HL-60/S4 (cell line): ENCODE measurements around the gene HAND2.

Experiments
- in situ Hi-C: fragments of 300-500 bp; cut with MboI; formaldehyde crosslinking; loops from 2 replicates; pipeline ENCODE4 v1.14.3; 2022; ENCODE audit warnings: low sequenced_read_pairs

Gene HAND2

DNA sequence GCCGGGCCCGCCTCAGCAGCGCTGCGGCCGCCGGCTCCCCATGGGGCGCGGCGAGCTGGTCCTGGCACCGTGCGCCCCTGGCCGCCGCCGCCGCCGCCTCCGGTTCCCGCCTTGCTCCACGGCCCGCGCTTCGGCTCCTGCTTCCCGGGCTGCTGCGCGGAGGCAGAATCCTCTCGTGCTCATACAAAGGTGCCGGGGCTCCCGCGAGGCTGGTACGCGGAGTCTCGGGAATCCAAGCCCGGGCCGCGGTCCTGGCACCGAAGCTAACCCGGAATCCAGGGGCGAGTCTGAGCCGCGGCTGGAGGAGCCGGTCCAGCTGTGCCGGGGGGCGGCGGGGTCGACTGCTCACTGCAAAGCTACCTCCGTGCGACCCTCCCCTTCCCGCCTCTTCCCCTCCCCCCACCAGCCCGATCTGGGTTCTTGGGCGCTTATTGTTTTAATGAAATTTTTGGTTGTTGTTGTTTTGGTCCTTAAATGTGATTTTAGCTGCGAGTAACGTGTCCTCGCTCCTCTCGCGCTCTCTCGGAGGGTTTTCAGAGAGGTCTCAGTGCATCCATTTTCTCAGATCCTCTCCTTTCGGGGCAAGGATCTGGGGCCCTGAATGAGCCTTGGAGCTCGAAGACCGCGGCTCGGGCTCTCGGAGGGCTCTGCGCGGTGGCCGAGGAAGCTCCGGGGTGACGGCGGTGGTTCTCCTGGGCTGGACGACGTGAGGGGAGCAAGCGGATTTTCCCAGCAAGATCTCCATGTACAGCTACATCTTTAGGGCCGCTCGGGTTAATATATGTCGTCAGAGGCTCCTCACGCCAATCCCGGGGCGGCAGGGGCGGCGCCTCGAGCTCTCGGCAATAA, at the start of gene HAND2:
Gene HAND2, minus strand, starts transcription at position 753 of the 849 bp plus-strand sequence. CDS start 940 bp downstream, outside the sequence.
- in situ Hi-C loops: no loop called here

DNA sequence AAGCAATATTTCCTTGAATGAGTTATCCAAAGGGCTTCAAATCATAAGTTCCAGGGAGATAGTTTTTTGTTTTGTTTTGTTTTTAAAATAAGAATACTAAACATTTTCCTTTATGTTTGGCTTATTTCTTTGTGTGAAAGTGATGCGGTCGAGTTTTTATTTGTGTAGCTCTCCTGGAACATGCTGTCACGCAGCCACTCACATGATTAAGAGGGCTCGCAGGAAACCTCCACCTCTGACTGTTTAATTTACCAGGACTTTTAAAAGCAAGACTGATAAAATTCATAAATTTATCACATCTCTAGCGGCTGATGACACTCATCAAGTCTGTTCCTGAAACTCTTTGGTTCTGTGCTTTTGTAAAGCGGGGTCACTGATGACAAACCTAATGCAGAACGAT, 48.9 kb upstream of the HAND2 start:
- in situ Hi-C loops: no loop called here

DNA sequence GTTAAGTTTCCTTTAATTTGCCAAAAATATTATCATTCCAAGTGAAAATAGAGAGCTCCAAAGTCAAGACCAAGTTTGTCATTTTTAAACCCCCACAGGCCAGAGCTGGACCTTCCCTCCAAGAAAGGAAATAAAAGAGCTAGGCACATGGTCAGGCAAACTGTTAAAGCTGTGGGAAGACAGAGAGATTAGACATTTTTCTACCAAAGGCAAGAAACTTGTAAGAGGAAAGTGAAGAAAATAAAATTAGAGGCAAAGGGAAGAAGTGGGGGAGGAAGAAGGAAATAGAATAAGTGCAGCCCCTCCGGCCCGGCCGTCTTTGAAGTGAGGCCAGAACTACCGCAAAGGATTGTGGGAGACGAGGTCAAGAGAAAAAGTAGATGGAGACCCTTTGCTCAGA, 47.9 kb upstream of the HAND2 start:
- in situ Hi-C loops: no loop called here

DNA sequence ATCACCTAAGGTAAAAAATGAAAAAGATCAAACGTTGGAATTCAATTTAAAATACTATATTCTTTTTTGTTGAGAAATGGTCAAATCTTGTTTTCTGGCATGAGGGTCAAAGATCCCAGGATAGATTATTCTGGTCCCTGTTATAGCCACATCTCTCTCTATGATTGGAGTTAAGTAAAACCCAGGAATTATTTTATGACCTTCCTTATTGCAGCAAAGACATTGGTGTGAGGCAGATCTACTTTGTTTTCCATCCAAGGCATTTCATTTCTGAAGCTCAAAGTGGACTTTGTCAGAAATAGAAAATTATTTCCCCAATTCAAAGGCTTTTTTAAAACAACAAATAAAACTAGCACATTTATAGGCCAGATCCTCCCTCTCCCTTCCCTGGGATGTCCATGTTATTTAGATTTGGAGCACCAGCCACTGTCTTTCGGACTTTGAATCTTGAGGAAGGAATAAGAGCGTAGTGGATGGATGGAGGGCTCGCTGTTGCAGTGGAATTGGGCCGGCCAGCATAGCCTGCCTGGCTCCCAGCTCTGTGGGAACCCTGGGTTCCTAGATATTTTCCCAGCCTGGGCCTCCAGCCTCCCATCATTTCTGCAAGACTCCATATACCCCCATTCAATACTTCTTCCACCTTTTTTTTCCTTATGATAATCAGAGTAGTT, 45.6 kb upstream of the HAND2 start:
- in situ Hi-C loops: no loop called here

DNA sequence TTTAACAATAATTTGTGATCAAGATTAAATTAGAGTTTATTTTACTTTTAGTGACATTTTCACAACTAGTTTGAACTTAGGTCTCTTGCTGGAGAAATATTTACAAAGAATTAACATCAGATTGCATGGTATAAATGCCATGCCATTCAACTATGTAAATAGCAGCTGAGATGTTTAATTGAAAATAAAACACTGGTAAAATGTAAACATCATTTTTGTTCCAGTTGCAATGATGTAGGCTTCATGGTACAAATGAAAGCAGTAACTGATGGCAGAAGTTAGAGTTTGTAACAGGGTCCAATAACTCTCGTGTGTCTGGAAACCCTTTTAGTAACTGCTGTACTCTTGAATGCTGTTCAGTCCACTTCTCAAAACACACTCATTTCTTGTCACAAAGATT, 43.7 kb upstream of the HAND2 start:
- in situ Hi-C loops: no loop called here

DNA sequence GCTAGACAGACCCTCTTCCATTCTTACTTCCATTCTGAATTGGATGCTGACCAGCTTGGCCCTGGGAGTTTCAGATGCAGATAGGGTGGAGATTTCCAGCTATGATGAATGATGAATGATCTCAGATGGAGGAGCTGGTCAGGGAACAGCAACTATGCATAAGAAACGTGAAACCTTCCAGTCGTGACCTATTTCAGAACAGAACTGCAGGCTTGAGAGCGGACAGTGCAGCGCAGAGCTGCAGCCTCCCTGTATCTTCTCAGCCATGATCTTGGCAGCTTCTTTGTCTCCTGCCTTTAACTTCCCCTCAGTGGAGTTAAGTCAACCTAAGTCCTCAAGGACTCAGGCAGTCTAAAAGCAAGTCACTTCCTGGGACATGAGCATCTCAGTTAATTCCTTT, 43.3 kb upstream of the HAND2 start:
- in situ Hi-C loops: no loop called here

DNA sequence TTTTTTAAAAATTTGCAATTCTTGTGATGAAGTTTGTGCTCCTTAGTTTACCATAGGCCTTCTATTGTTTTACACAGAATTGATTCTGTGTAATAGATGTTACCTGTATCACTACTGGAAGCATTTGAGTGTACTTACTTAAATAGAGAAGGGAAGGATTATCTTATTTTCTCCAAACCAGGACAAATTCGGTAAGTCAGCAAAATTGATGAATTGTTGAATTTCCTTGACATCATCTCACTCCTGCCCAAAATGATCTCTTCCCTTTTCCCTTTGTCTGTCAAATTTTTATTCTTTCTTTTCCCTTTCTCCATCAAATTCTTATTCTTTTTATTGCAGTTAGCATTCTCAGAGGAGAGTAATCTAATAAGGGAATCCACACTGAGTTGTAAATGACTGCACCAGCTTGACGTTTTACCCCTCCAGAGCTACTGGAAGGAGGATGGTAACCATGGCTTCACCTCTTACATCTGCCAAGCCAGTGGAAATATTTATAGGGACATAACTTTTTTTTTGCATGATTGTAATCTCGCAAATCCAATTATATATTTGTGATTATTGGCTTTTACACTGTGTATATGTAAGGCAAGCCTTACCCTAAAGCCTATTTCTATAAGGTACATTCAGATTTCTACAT, 42.6 kb upstream of the HAND2 start:
- in situ Hi-C loops: no loop called here

DNA sequence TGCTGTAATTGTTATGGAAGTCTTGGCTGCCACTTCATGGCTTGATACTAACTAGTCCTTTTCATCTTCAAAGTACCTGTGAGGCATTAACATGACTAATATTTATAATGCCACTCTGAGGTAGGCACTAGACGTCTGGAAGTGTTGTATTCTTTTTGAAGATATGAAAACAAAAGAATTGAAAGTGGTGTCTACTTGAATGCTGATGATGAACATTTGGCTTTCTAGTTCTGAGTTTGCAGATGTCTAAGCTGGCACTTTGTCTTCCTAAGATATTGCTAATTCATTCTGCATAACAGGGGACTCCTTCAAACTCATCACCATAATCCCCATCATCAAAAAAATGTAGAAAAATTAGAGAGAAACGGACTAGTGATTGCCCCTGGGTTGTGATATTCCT, 41.6 kb upstream of the HAND2 start:
- in situ Hi-C loops: no loop called here

DNA sequence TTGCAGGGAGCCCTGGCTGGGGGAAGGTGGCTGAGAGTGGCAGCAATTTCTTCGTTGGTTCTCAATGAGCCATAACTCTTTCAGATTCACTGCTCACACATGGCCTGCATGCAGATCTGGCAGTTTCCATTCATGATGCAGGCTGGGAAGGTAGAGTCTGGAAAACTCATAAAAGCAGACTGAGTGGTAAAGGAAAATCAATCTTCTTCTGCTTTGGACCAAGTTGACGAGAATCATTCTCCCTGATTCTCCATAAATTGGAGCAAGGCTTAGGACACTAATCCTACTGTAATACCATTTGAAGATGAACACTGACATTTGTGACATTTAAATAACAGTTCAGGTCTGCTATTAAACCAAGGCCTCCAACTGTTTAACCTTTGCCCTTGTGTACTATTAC, 35.3 kb upstream of the HAND2 start:
- in situ Hi-C loops: no loop called here

DNA sequence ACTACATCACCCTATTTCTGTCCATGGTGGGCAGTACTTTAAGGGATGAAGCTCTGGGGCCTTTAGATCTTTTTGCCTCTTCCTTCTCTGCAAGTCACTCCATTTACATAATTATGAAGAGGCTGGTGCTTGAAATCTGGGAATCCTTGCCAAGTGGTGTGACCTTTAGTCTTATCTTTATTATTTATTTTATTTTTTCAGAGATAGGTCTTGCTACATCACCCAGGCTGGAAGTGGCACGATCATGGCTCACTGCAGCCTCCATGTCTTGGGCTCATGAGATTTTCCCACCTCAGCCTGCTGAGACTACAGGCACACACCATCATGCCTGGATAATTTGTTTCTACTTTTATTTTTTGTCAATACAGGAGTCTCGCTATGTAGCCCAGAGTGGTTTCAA, 34.4 kb upstream of the HAND2 start:
- in situ Hi-C loops: no loop called here

DNA sequence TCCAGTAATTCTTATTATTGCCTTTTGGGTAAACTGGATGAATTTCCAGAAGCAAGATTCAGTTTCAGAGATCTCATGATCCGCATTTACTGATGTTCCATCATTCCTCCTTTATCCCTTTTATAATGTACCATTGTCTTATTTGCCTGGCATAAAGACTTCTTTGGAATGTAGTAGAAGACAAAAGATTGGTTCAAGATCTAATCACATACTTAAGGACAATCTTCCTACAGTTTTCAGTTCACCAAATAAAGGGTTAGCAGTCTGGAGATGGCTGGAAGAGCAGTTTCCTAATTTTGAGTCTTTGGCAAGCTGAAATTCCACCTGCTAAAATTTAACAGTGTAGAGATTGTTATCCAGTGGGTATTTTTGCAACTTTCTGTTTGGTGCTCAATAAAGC, 30.9 kb upstream of the HAND2 start:
- in situ Hi-C loops: no loop called here

DNA sequence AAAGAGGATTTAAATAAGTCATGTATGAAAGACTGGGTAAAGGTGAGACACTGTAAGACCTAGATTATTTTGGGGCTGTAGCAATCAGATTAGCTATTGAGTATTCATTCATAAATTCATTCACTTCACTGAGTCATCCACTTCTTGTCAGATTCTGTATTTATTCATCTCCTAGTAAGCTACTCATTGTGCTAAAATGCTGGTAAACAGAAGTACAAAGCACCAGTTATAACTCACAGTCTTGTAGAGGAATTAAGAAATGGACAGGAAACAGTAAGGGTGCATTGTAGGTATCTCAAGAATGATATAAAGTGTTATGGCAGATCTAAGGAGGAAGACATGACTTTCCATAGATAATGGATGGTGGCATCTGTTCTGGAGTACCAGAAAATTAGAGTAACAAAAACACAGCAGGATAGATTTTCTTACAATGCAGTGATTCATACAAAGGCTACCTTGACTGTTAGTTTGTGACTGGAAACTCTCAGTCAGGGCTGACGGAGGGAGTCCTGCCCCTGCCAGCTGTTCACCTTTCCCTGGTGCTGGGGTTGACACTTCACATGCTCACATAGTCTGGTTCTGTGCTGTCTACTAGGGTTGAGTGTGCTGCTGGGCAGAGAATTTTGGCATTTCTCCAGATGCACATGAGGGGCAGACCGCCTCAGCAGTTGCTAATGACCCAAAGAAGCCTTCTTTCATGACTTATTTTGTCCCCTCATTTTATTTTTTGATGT, 26.5 kb upstream of the HAND2 start:
- in situ Hi-C loops: no loop called here

DNA sequence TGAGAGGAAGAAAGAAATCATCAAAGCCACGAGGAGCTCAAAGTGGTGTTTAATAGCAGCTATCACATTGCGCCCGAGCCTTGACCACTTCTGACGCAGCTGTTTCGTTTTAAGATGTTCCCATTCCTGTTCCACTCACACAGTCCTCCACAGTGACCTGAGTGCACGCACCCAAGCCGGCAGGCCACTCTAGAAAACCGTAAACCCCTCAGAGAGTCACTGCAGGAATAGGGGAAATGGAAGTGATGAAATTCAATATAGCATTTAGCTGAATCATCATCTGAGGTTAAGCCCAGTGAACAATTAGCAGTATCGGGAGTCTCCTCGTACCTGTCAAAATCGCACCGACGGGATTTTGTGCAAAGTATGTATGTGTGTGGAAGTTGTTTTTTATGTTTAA, 17.9 kb upstream of the HAND2 start:
- in situ Hi-C loops: no loop called here

DNA sequence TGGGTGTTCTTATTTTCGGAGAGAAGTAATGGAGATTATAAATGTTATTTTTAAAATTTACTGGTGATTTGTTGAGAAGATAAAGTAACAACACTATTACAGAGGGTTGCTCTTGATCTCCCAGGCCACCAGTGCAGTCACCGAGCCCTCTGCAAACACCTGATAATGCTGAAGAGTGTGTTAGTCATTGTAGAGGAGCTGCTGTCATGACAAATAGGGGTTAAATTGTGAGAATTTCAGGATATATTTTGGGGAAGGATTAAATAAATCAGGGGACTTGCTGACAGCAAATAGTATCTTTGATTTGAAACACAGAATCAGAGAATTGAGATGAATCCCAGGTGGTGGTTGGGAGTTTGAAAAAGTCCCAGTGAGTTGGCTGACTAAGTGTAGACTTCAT, 16.7 kb upstream of the HAND2 start:
- in situ Hi-C loops: no loop called here

DNA sequence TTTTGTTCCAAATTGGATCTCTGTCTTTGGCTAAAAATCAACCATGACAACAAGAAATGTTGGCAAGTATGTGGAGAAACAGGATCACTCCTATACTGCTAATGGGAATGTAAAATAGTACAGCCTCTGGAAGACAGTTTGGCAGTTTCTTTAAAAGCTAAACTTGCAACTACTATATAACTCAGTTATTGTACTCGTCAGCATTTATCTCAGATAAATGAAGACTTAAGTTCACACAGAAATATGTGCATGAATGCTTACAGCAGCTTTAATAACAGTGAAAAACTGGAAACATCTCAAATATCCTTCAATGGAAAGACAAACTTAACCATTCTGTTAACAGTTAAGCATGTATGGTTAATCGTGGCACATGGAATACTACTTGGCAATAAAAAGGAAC, 15.4 kb upstream of the HAND2 start:
- in situ Hi-C loops: no loop called here

DNA sequence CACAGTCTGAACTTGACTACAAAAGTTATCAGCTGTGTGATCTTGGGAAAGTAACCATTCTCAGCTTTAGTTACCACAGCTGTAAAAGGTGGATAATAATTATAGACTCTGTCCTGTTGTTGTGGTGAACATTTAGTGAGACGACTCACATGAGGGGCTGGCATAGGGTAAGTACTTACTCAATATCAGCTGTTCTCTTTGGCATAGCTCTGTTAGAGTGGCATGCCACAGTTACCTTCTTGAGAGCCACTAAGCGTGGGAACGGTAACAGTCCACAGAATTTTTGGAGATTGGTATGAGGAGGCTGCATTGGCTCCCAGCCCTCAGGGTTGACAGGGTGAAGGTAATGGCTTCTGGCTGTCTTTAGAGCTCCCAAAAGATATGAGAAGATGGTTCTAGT, 13.2 kb upstream of the HAND2 start:
- in situ Hi-C loops: no loop called here

DNA sequence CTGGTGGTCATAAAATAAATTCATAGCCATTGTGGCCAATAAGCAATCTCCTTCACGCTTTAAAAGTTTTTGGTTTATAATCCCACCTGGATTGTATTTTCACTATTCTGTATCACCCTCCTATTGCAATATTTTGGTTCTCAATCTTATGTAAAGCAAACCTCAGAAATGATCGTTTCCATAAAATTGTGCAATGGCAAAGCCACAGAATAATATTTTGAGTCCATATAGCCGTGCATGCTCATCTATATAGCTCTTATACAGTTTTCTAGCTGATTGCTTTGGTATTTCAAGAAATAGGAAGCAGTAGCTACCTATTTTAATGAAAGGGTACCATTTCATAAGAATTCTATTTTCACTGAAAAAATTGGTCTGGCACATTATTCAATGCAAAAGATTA, 10.0 kb upstream of the HAND2 start:
- in situ Hi-C loops: no loop called here

DNA sequence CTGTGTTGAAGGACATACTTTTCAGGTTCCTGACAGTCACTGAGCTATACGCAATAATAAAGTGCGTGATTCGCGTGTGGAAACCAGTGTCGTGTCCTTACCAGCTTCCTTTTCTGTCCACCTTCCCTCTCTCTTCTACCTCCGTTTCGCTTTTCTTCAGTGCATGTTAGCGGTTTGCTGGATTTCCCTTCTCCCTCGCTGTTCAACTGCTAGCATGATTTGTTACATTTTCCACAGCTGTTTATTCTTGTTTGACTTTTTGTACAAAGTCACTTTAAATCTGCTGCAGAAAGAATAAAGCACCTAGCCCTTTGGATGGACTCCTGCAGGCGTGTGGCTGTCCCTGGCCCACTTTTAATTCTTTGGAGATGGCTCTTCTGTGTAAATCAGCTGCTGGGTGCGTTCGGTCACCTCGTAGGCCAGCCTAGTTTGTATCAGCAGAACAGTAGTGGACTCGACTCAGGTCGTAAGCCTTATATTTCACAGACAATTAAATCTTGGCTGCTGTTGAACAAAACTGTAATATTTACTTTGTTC, 8.9 kb upstream of the HAND2 start:
- in situ Hi-C loops: no loop called here

DNA sequence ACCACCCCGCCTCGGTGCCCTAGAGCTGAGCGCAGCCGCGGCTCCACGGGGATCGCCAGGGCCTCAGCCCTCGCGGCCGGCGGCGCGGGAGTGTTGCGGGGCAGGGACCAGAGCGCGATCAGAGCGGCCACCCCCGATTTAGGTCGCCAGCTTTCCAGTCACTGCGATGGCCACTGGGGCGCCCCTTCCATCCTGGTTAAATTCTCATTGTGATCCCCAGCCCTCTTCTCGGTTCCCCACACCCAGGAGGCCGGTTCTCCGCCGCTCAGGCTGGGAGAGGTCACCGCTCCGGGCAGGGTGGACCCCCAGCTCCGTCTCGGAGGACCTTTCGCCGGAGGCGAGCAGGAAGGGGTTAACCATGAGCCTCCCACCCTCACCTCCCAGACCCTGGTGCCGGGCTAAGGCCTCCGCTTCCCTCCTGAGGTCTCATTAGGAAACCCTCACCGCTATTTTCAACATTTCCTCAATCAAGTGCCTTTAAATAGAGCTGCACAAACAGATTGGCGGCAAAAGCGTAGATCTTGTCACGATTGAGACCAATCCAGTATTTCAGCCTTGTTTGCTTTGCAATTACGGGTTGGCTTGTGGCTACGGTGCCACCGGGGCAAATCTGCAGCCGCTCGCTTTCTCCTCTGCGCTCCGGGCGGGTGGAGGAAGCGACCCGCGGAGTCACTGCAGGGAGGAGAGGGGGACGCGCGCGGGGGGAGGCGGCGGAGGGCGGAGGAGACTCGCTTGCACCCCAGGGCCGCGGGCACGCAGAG, 8.3 kb upstream of the HAND2 start:
- in situ Hi-C loops: no loop called here

DNA sequence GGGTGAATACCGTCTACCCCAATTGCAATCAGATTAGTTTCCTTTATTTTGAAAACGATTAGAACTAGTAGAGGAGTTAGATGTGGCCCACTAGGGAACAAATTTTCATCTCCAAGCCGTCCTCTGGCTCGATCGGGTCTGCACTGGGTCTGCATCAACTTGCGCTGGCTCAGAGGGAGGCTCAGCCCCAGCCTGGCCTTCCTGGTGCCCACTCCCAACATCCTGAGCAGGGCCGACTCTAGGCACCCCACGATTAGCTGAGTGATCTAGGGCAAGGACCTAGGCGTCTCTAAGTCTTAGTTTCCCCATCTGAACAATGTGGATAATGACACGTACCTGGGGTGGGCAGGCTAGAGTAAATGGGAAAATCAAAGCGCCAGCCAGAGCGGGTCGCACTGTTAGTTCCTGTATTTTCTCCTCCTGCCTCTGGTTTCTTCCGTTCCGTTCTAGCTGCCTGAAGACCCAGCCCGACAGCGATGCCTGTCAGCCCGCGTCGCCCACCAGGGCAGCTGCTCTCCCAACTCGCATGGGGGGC, 7.7 kb upstream of the HAND2 start:
- in situ Hi-C loops: no loop called here
